HG03045 (cell line): ENCODE measurements around the gene ADRA2A.

Experiments used
- ATAC-seq: cut with Tn5 transposase; IDR thresholded peaks from one replicate; pipeline ENCODE4 v1.9.1; 2021; ENCODE audit warnings: mild to moderate bottlenecking, moderate library complexity; ENCODE audit not compliant: unreplicated experiment

The ADRA2A gene

DNA sequence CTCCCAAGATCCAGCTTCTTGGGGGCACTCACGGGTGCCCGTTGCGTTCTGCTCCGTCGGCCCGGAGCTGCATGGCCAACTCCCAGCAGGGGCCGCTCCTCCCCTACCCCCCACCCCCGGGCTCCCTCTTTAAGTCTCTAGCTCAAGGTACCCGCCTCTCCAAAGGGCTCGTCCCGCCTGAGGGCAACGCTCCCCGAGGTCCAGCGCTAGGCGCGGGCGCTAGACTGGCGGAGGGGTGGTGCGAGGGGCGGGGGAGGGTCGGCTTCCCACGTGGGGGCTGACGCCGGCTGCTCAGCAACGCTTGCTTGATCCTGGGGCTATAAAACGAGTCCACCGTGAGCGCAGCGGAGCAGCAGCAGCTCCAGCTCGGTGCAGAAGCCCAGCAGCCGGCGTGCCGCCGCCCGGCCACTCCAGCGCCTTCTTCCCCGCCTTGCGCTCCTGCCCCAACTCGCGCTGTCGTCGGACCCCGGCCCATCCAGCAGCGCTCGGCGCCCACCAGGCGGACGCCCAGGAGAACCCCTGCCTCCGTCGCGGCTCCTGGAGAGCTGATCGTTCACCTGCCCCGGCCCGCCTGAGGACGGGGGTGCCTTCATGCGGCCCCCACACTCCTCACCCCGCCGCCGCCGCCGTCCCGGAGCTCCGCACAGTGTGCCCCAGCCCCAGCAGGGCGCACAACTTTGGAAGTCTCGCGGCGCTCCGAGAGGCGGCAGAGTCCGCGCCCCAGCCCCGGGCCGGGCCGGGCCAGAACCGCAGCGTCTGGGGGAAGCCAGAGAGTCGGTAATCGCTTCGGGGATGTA lies at the start of gene ADRA2A:
Gene ADRA2A, plus strand, starts transcription at position 348 of the 797 bp plus-strand sequence. CDS start 968 bp downstream, outside the sequence.
- ATAC-seq, result no peak

DNA sequence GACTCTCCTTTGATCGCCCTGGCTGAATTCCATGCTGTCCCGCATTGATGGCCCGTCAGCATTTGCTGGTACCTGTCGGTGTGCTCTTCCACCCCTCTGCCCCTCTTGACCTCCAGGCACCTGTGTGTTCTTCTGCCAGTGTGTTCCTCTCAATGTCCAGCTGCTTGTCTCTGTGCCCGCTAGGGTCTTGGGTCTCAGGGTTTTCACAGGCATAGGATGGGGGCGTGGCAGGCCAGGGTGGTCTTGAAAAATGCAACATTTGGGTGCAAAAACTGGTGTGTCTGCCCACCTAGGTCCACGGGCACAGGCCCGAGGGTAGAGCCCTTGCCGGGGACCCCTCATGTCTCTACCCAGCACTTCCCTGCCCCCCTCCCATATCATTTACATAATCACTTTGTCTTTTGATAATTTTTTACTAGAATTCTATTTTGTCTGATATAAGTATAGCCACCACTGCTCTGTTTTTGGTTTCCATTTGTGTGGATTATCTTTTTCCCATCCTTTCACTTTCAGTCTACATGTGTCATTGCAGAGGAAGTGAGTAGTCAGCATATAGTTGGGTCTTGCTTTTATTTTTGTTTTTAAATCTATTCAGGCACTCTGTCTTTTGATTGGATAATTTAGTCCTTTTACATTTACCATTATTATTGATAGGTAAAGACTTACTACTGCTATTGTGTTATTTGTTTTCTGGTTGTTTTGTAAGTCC lies 46.6 kb upstream of the ADRA2A start:
- ATAC-seq, result peak; percentile 40

DNA sequence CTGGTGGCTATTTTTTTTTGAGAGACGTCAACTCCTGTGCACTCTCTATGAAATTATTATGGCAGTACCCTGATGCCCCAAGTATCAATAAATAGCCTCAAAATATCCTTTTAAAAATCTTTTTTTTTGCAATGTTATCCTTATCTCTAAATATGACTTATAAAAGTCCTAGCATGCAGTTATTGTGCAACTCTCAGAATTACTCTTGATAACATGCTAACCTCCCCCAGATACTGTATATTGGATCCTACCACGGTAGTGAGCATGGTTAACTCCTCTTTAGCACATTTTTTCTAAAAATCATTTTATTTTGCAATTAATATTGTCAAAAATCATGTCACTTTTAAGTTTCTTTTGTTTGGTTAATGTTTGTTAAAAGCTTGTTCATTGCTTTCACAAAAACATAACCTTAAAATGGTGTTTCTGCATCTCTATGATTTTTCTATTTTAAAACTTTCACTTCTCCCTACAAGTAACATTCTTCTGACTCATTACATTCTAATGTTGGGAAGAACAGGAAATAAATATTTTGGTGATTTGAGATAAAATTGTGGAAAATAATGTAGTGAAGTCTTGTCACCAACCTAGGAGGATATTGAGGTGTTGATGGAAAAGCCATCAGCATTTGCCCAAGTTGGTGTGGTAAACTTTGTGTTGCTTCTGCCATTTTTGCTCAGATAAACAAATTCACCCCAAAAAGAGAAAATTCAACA lies 42.1 kb upstream of the ADRA2A start:
- no peak for ATAC-seq

DNA sequence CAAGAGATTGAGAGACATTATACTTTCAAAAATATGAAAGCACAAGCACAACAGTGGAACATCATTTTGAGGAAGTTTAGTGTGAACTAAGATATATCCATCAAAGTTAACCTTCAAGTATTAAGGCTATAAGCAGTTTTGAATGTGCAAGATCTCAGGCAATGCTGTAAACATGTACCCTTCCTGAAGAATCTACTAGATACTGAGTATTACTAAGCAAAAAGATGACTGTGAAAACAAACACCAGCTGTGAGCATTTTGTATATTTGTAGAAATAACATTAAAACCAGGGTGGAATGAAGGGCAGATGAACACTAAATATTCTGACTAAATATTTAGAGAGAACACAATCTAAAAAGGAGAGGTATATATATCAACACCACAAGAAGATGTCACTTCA lies 41.3 kb upstream of the ADRA2A start:
- no peak for ATAC-seq

GRCh38 chr10:111037858-111038257 lies 39.0 kb upstream of the ADRA2A start:
- ATAC-seq, result no peak

DNA sequence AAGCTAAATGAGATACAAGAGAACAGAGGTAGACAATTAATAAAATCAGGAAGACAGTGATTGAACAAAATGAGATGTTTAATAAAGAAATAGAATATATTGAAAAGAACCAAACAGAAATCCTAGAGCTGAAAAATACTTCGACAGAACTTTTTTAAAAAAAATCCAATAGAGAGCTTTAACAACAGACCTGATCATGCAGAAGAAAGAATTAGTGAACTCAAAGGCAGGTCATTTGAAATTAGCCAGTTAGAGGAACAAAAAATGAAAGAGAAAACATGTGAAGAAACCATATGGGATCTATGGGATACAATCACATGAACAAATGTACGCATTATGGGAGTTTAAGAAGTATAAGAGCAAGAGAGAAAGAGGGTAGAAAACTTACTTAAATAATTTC lies 37.3 kb upstream of the ADRA2A start:
- no peak for ATAC-seq

- ATAC-seq, result no peak
Measured at GRCh38 chr10:111057006-111057405, 19.8 kb upstream of the ADRA2A start.

- no peak for ATAC-seq
Measured at GRCh38 chr10:111063471-111063870, 13.4 kb upstream of the ADRA2A start.

- ATAC-seq, result no peak
Measured at GRCh38 chr10:111072232-111072631, 4.6 kb upstream of the ADRA2A start.

- ATAC-seq, result no peak
Measured at GRCh38 chr10:111075577-111076185, 1.1 kb upstream of the ADRA2A start.

DNA sequence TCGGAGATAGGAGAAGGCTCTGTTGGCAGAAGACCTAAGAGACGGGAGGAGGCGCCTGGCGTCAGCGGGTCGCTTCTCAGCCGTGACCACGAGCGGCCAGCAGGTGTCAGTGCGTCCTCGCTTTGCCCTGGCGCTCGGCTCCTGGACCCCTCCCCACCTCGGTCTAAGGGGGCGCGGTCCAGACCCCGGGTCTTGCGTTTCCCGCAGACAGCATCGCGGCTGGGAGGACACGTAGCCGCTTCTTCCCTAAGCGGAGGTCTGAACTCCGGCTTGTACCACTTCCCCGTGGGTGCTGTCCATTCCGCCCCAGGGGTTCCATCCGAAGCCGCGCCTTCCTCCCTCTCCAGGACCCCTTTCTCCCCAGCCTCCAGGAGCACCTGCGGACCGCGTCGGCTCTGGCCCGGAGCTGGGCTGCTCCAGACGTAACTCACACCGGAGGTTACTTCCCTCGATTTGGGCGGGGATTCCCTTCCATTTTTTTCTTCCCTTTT lies 593 bp upstream of the ADRA2A start:
- ATAC-seq, result peak; percentile 83

DNA sequence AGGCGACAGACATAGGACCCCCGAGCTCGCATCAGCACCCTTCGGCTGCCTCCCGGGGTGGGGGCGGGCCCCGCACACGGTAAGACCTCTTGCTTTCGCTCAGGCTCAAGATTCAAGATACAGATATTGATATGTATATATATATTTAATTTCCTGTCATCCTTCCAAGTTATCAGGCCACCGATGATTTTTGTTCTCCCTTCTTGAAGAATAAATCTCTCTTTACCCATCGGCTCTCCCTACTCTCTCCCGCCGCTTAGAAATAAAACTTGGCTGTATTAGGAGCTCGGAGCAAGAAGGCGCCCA lies 603 bp downstream of the ADRA2A start:
- no peak for ATAC-seq

- ATAC-seq, result no peak
Measured at GRCh38 chr10:111077785-111078504, 1.1 kb downstream of the ADRA2A start.

GRCh38 chr10:111078505-111079185 lies 1.8 kb downstream of the ADRA2A start:
- no peak for ATAC-seq

- no peak for ATAC-seq
Measured at GRCh38 chr10:111079241-111079760, 2.5 kb downstream of the ADRA2A start.

GRCh38 chr10:111079781-111080180 lies 3.0 kb downstream of the ADRA2A start:
- no peak for ATAC-seq

- ATAC-seq, result no peak
Measured at GRCh38 chr10:111080224-111080623, 3.4 kb downstream of the ADRA2A start.

GRCh38 chr10:111081595-111081994 lies 4.8 kb downstream of the ADRA2A start:
- no peak for ATAC-seq

DNA sequence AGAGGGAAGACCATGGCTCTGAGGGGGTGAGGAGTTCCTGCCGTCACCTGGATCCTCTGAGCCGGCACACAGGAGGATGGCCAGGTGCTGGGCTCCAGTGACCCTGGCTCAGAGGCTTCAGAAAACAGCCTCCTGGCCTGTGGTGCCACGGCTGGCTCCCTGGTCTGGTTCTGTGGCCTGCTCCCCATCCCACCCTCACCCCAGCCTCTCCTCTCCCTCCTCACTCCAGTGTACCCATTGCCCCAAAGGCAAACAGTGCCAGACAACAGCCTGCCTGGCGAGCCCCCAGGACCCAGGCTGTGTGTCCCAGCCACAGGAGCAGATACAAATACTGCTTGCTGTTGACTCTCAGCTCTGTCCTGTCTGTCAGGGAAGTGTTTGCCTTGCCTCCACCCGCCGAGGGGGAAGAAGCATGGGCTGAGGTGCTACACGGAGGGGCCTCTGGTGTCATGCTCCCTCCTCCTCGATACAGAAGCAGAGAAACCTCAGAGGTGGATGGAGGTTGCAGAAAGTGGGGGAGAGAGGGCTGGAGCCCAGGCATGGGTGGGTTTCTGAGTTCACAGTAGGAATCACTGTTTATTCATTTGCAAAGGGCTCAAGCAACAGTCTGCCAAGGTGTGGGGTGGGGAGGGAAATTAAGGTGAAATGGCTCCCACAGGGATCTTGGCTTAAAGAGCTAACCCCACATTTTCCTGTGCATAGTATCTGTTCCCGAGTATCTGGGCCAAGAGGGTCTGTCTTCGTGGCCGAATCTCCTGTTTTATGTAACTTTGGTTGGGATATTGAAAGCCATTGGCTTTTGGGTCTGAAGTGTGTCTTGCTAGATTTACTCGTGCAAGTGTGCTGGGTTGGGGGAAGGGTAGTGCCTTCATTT lies 5.5 kb downstream of the ADRA2A start:
- ATAC-seq, result no peak
